ENCODE data around the gene SIGLEC7. TPM values are rescaled to one million over a fixed set of nuclear protein-coding genes. Genes with fewer than 3 reads are reported as not detected.

SIGLEC7 gene
- total and polyA plus RNA-seq, 9 donors: 0.40 to 1.1 (median 0.63) TPM

DNA sequence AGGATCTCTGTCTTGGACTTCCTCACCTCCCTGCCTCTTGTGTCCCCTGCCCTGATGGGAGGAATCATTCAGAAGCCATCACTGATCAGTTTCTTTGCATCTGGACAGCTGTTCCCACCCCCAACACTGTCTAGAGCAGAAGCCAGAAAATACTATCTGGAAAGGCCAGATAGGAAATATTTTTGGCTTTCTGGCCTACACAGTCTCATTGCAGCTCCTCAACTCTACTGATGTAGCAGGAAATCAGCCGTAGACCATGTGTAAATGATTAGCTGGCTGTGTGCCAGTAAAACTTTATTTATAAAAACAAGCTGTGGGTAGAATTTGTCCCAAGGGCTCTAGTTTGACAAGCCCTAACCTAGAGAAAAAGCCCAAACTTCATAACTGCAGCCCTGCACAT lies 5.6 kb downstream of the SIGLEC7 start:
- no peak overlapping the region for H3K4me3 ChIP-seq (ENCODE audit: low read length)
- H3K9me3 ChIP-seq (replicated peaks; ENCODE audit: control insufficient read depth, low read depth, low read length): no peaks in the 10 kb centered on the region
- H3K27me3 ChIP-seq (ENCODE audit: control insufficient read depth, insufficient read depth, low read length): no peaks in the 10 kb centered on the region
- no peaks in the 10 kb centered on the region for H3K4me1 ChIP-seq (ENCODE audit: control insufficient read depth, insufficient read depth, low read length)
- no peak overlapping the region for H3K27ac ChIP-seq (ENCODE audit: low read length)
- H3K36me3 ChIP-seq (ENCODE audit: control insufficient read depth, insufficient read depth, low read length): no peaks in the 10 kb centered on the region
- no CpG with 5 or more reads among the region's 1 CpG for WGBS (ENCODE audit: insufficient coverage)
- peak; percentile 26 for DNase-seq

GRCh38 chr19:51148580-51148979 lies 6.5 kb downstream of the SIGLEC7 start:
- H3K4me3 ChIP-seq (ENCODE audit: low read length): no peak overlapping the region
- H3K9me3 ChIP-seq (replicated peaks; ENCODE audit: control insufficient read depth, low read depth, low read length): no peaks in the 10 kb centered on the region
- no peaks in the 10 kb centered on the region for H3K4me1 ChIP-seq (ENCODE audit: control insufficient read depth, insufficient read depth, low read length)
- peak; percentile 24 for DNase-seq
- H3K27me3 ChIP-seq (ENCODE audit: control insufficient read depth, insufficient read depth, low read length): no peaks in the 10 kb centered on the region
- H3K36me3 ChIP-seq (ENCODE audit: control insufficient read depth, insufficient read depth, low read length): no peaks in the 10 kb centered on the region
- no peak overlapping the region for H3K27ac ChIP-seq (ENCODE audit: low read length)
- no CpG with 5 or more reads among the region's 3 CpGs for whole genome bisulfite sequencing (ENCODE audit: insufficient coverage)

GRCh38 chr19:51150627-51151026 lies 8.5 kb downstream of the SIGLEC7 start:
- Histone ChIP-seq H3K9me3 (replicated peaks; ENCODE audit: control insufficient read depth, low read depth, low read length) (no peaks in the 10 kb centered on the region), H3K4me1 (ENCODE audit: control insufficient read depth, insufficient read depth, low read length) (no peaks in the 10 kb centered on the region), H3K27me3 (ENCODE audit: control insufficient read depth, insufficient read depth, low read length) (no peaks in the 10 kb centered on the region), H3K4me3 (ENCODE audit: low read length) (no peak overlapping the region), H3K27ac (ENCODE audit: low read length) (no peak overlapping the region), H3K36me3 (ENCODE audit: control insufficient read depth, insufficient read depth, low read length) (no peaks in the 10 kb centered on the region)
- no peak for DNase-seq
- WGBS (ENCODE audit: insufficient coverage): 60% methylated on average over 3 of the region's 3 CpGs

GRCh38 chr19:51156710-51157109 lies 14.6 kb downstream of the SIGLEC7 start:
- Histone ChIP-seq H3K4me3 (ENCODE audit: low read length) (no peak overlapping the region), H3K27ac (ENCODE audit: low read length) (no peak overlapping the region), H3K27me3 (ENCODE audit: control insufficient read depth, insufficient read depth, low read length) (no peaks in the 10 kb centered on the region), H3K4me1 (ENCODE audit: control insufficient read depth, insufficient read depth, low read length) (no peaks in the 10 kb centered on the region), H3K36me3 (ENCODE audit: control insufficient read depth, insufficient read depth, low read length) (no peaks in the 10 kb centered on the region), H3K9me3 (replicated peaks; ENCODE audit: control insufficient read depth, low read depth, low read length) (no peaks in the 10 kb centered on the region)
- DNase-seq: no peak
- WGBS (ENCODE audit: insufficient coverage): 50% methylated on average over 2 of the region's 2 CpGs

GRCh38 chr19:51157265-51157664 lies 15.2 kb downstream of the SIGLEC7 start:
- no peak for DNase-seq
- H3K27ac ChIP-seq (ENCODE audit: low read length): no peak overlapping the region
- H3K4me3 ChIP-seq (ENCODE audit: low read length): no peak overlapping the region
- H3K9me3 ChIP-seq (replicated peaks; ENCODE audit: control insufficient read depth, low read depth, low read length): no peaks in the 10 kb centered on the region
- H3K36me3 ChIP-seq (ENCODE audit: control insufficient read depth, insufficient read depth, low read length): no peaks in the 10 kb centered on the region
- H3K4me1 ChIP-seq (ENCODE audit: control insufficient read depth, insufficient read depth, low read length): no peaks in the 10 kb centered on the region
- no peaks in the 10 kb centered on the region for H3K27me3 ChIP-seq (ENCODE audit: control insufficient read depth, insufficient read depth, low read length)
- no CpG with 5 or more reads among the region's 2 CpGs for WGBS (ENCODE audit: insufficient coverage)

- no peak for DNase-seq
- Histone ChIP-seq H3K36me3 (ENCODE audit: control insufficient read depth, insufficient read depth, low read length) (no peaks in the 10 kb centered on the region), H3K4me3 (ENCODE audit: low read length) (no peak overlapping the region), H3K9me3 (replicated peaks; ENCODE audit: control insufficient read depth, low read depth, low read length) (no peaks in the 10 kb centered on the region), H3K27ac (ENCODE audit: low read length) (no peak overlapping the region), H3K27me3 (ENCODE audit: control insufficient read depth, insufficient read depth, low read length) (no peaks in the 10 kb centered on the region), H3K4me1 (ENCODE audit: control insufficient read depth, insufficient read depth, low read length) (no peaks in the 10 kb centered on the region)
- WGBS (ENCODE audit: insufficient coverage): 0% methylated on average over 1 of the region's 7 CpGs
Observed at GRCh38 chr19:51158474-51159129, 16.5 kb downstream of the SIGLEC7 start.

DNA sequence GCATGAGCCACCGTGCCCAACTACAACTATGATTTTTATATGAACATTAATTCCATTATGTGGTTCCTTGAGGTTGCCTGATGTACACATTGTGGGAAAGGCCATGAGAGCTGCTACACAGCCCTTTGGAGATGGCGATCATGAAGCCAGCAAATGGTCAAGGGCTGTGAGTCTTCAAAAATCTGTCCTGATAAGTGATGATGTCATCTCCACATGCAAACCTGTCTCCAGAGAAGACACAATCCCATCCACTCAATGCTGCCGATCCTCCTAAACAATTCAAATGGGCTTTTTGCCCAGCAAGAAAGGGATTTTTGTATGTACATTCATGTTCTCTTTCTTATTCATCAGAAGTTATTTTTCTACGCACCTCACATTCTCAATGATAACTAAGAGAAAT lies 17.6 kb downstream of the SIGLEC7 start:
- no peak for DNase-seq
- no peak overlapping the region for H3K27ac ChIP-seq (ENCODE audit: low read length)
- no peaks in the 10 kb centered on the region for H3K36me3 ChIP-seq (ENCODE audit: control insufficient read depth, insufficient read depth, low read length)
- H3K9me3 ChIP-seq (replicated peaks; ENCODE audit: control insufficient read depth, low read depth, low read length): no peaks in the 10 kb centered on the region
- no peaks in the 10 kb centered on the region for H3K27me3 ChIP-seq (ENCODE audit: control insufficient read depth, insufficient read depth, low read length)
- H3K4me1 ChIP-seq (ENCODE audit: control insufficient read depth, insufficient read depth, low read length): no peaks in the 10 kb centered on the region
- no peak overlapping the region for H3K4me3 ChIP-seq (ENCODE audit: low read length)
- WGBS (ENCODE audit: insufficient coverage): 86% methylated on average over 1 of the region's 4 CpGs

- Histone ChIP-seq H3K27me3 (ENCODE audit: control insufficient read depth, insufficient read depth, low read length) (no peaks in the 10 kb centered on the region), H3K36me3 (ENCODE audit: control insufficient read depth, insufficient read depth, low read length) (no peaks in the 10 kb centered on the region), H3K9me3 (replicated peaks; ENCODE audit: control insufficient read depth, low read depth, low read length) (no peaks in the 10 kb centered on the region), H3K27ac (ENCODE audit: low read length) (no peak overlapping the region), H3K4me3 (ENCODE audit: low read length) (no peak overlapping the region), H3K4me1 (ENCODE audit: control insufficient read depth, insufficient read depth, low read length) (no peaks in the 10 kb centered on the region)
- WGBS (ENCODE audit: insufficient coverage): no CpG with 5 or more reads among the region's 1 CpG
- DNase-seq: no peak
Observed at GRCh38 chr19:51161266-51161665, 19.2 kb downstream of the SIGLEC7 start.

DNA sequence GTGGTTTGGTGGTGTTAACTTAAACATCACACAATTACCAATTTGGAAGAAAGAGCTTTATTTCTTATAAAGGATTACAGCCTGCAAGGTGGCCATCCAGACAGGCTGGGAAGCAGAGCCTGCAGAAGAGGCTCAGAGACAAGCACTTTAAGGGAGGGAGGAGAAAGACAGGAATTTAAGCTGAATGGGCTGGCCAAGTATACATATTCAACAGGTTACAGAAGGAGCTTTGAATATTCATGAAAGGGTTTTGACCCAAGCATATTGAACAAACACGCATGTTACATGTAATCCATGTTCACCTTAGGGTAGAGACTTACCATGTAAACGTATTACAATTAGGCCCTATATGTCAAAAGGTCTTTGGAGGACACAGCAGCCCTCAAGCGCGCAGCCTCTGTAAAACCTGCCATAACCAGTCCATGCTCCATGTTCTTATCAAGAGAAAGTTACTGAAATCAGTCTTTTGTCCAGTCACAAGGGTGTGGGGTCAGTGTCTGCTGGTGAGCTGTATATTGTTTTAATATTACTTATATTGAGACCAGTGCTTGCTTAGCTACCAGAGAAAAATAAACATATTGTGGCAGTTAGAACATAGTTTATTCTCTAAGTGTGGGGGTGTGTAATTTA lies 19.9 kb downstream of the SIGLEC7 start:
- Histone ChIP-seq H3K27ac (ENCODE audit: low read length) (no peak overlapping the region), H3K27me3 (ENCODE audit: control insufficient read depth, insufficient read depth, low read length) (no peaks in the 10 kb centered on the region), H3K4me1 (ENCODE audit: control insufficient read depth, insufficient read depth, low read length) (no peaks in the 10 kb centered on the region), H3K4me3 (ENCODE audit: low read length) (no peak overlapping the region), H3K36me3 (ENCODE audit: control insufficient read depth, insufficient read depth, low read length) (no peaks in the 10 kb centered on the region), H3K9me3 (replicated peaks; ENCODE audit: control insufficient read depth, low read depth, low read length) (no peaks in the 10 kb centered on the region)
- 100% methylated on average over 1 of the region's 4 CpGs for WGBS (ENCODE audit: insufficient coverage)
- DNase-seq: no peak

GRCh38 chr19:51163257-51163656 lies 21.2 kb downstream of the SIGLEC7 start:
- no peaks in the 10 kb centered on the region for H3K9me3 ChIP-seq (replicated peaks; ENCODE audit: control insufficient read depth, low read depth, low read length)
- DNase-seq: no peak
- 61% methylated on average over 3 of the region's 3 CpGs for WGBS (ENCODE audit: insufficient coverage)
- no peak overlapping the region for H3K27ac ChIP-seq (ENCODE audit: low read length)
- no peak overlapping the region for H3K4me3 ChIP-seq (ENCODE audit: low read length)
- H3K27me3 ChIP-seq (ENCODE audit: control insufficient read depth, insufficient read depth, low read length): no peaks in the 10 kb centered on the region
- no peaks in the 10 kb centered on the region for H3K4me1 ChIP-seq (ENCODE audit: control insufficient read depth, insufficient read depth, low read length)
- no peaks in the 10 kb centered on the region for H3K36me3 ChIP-seq (ENCODE audit: control insufficient read depth, insufficient read depth, low read length)

Measured in muscle of leg (tissue), 11 donors.